Lower leg skin (tissue), 3 donors: ENCODE measurements around the gene GABRD.

Experiments
- POLR2A ChIP-seq, 2 donors: fragments of 450-650 bp; IDR thresholded peaks; one replicate each; pipeline ENCODE4 v1.6.1; 2016 to 2017; ENCODE audit warnings: antibody characterized with exemption in 2 of 2, mild to moderate bottlenecking in 1 of 2, moderate library complexity in 1 of 2
- TF ChIP-seq, protein P1 (sequence below), 3 donors: fragments of 450-650 bp; IDR thresholded peaks; one replicate each; pipeline ENCODE4 v1.5.1; 2016; ENCODE audit warnings: antibody characterized with exemption in 3 of 3, mild to moderate bottlenecking in 3 of 3, moderate library complexity in 2 of 3

DNA sequence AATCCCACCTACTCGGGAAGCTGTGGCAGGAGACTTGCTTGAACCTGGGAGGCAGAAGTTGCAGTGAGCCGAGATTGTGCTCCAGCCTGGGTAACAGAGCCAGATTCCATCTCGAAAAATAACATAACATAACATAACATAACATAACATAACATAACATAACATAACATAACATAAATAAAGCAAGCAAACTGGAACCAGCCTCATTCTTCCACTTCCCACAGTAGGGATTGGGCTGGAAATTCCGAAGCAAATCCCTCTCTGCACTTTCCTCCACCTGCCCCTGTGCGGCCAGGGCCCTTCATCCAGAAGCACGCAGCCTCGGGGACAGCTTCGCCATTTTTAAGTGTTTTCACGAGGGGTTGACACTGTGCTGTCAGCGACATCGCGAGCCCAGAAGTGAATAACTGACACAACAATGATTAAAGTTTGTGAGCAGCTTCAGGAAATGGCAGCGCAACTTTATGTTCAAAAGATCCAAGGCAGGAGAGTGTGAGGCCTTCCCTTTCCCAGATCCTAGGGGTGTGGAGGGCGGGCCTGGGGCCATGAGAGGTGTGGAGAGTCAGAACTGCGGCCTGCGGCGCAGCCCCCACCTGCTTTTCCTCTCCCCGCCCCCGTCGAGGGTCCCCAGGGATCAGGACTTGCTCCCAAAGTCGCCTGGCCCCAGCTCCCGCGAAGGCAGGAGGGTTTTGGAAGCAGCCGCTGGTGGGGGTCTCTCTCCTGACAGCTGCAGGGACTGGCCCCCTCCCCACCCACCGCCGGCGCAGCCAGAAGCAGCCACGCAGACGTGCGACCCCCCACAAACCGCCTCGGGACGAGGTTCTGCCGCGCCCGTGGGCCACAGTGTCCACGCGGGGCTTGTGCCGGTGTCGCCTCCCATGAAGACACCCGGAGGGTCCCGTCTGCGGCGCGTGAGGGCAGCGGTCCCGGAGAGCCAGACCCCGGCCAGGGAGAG lies 651 bp upstream of the GABRD start:
- TF ChIP-seq, protein P1, sequence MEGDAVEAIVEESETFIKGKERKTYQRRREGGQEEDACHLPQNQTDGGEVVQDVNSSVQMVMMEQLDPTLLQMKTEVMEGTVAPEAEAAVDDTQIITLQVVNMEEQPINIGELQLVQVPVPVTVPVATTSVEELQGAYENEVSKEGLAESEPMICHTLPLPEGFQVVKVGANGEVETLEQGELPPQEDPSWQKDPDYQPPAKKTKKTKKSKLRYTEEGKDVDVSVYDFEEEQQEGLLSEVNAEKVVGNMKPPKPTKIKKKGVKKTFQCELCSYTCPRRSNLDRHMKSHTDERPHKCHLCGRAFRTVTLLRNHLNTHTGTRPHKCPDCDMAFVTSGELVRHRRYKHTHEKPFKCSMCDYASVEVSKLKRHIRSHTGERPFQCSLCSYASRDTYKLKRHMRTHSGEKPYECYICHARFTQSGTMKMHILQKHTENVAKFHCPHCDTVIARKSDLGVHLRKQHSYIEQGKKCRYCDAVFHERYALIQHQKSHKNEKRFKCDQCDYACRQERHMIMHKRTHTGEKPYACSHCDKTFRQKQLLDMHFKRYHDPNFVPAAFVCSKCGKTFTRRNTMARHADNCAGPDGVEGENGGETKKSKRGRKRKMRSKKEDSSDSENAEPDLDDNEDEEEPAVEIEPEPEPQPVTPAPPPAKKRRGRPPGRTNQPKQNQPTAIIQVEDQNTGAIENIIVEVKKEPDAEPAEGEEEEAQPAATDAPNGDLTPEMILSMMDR (IDR thresholded peaks at IDR 0.05) = no peak
- TF ChIP-seq POLR2A (IDR thresholded peaks at IDR 0.05) = no peak
